H9 (cell line): ENCODE measurements around the gene CFAP97D1. TPM values are rescaled to one million over a fixed set of nuclear protein-coding genes. Genes with fewer than 3 reads are reported as not detected.

Source experiments
- DNase-seq: peaks from one replicate; pipeline ENCODE4 v3.0.0-alpha.2; 2017
- H2AFZ ChIP-seq: one replicate; pipeline ENCODE4 v1.6.1; 2013; ENCODE audit warnings: mild to moderate bottlenecking, low read length, control low read depth, moderate library complexity
- H2AK5ac ChIP-seq: 2 replicates; pipeline ENCODE4 v1.6.1; 2013; ENCODE audit warnings: low read length, control low read depth, mixed read lengths; ENCODE audit not compliant: insufficient read length
- H2BK120ac ChIP-seq: one replicate; pipeline ENCODE4 v1.6.1; 2013; ENCODE audit warnings: low read depth, mild to moderate bottlenecking, low read length, control low read depth, inconsistent platforms; ENCODE audit not compliant: poor library complexity, severe bottlenecking
- H2BK12ac ChIP-seq: 2 replicates; pipeline ENCODE4 v1.6.1; 2013; ENCODE audit warnings: low read length, control low read depth, mixed read lengths, low read depth; ENCODE audit not compliant: insufficient read length
- H2BK15ac ChIP-seq: 2 replicates; pipeline ENCODE4 v1.6.1; 2013; ENCODE audit warnings: low read depth, low read length, control low read depth
- H2BK20ac ChIP-seq: one replicate; pipeline ENCODE4 v1.6.1; 2013; ENCODE audit warnings: low read depth, mild to moderate bottlenecking, low read length, control low read depth, inconsistent platforms; ENCODE audit not compliant: poor library complexity, severe bottlenecking
- H2BK5ac ChIP-seq: 2 replicates; pipeline ENCODE4 v1.6.1; 2013; ENCODE audit warnings: low read length, control low read depth, mixed read lengths; ENCODE audit not compliant: insufficient read length
- H3K14ac ChIP-seq: 2 replicates; pipeline ENCODE4 v1.6.1; 2013; ENCODE audit warnings: low read length, control low read depth; ENCODE audit not compliant: insufficient read depth
- H3K18ac ChIP-seq: 2 replicates; pipeline ENCODE4 v1.6.1; 2013; ENCODE audit warnings: low read depth, mild to moderate bottlenecking, mixed read lengths, low read length, control low read depth; ENCODE audit not compliant: insufficient read length
- H3K23ac ChIP-seq: 2 replicates; pipeline ENCODE4 v1.6.1; 2013; ENCODE audit warnings: low read length, control low read depth, mixed read lengths, low read depth; ENCODE audit not compliant: insufficient read length
- H3K23me2 ChIP-seq: 2 replicates; pipeline ENCODE4 v1.6.1; 2013; ENCODE audit warnings: low read depth, mild to moderate bottlenecking, mixed read lengths, low read length, control low read depth; ENCODE audit not compliant: insufficient read length, poor library complexity, severe bottlenecking
- H3K27ac ChIP-seq: 2 replicates; pipeline ENCODE4 v1.5.1; 2013; ENCODE audit warnings: low read length, control low read depth, mixed read lengths, low read depth; ENCODE audit not compliant: insufficient read length
- H3K27me3 ChIP-seq: 2 replicates; pipeline ENCODE4 v1.6.1; 2013; ENCODE audit warnings: low read length, control low read depth, inconsistent platforms; ENCODE audit not compliant: insufficient read depth
- H3K4ac ChIP-seq: 2 replicates; pipeline ENCODE4 v1.6.1; 2013; ENCODE audit warnings: low read depth, mild to moderate bottlenecking, control low read depth, inconsistent platforms, low read length, moderate library complexity
- H3K4me1 ChIP-seq: 2 replicates; pipeline ENCODE4 v1.6.1; 2013; ENCODE audit warnings: low read length, control low read depth, inconsistent platforms; ENCODE audit not compliant: insufficient read depth
- H3K4me2 ChIP-seq: 2 replicates; pipeline ENCODE4 v1.6.1; 2013; ENCODE audit warnings: low read length, control low read depth, mixed read lengths; ENCODE audit not compliant: insufficient read length, insufficient read depth
- H3K56ac ChIP-seq: 2 replicates; pipeline ENCODE4 v1.6.1; 2013; ENCODE audit warnings: low read depth, mild to moderate bottlenecking, mixed read lengths, low read length, control low read depth; ENCODE audit not compliant: insufficient read length
- H3K79me1 ChIP-seq: 2 replicates; pipeline ENCODE4 v1.6.1; 2013; ENCODE audit warnings: low read depth, mild to moderate bottlenecking, moderate library complexity, low read length, control low read depth, inconsistent platforms; ENCODE audit not compliant: insufficient read depth, poor library complexity, severe bottlenecking
- H3K79me2 ChIP-seq: 2 replicates; pipeline ENCODE4 v1.6.1; 2013; ENCODE audit warnings: low read length, control low read depth, inconsistent platforms; ENCODE audit not compliant: insufficient read depth
- H3K9ac ChIP-seq: 2 replicates; pipeline ENCODE4 v1.6.1; 2013; ENCODE audit warnings: low read length, control low read depth, mixed read lengths; ENCODE audit not compliant: insufficient read length; ENCODE audit errors: extremely low read depth
- H3K9me3 ChIP-seq: one replicate; pipeline ENCODE4 v1.6.1; 2013; ENCODE audit warnings: low read depth, low read length, inconsistent platforms; ENCODE audit not compliant: control insufficient read depth
- H3T11ph ChIP-seq: one replicate; pipeline ENCODE4 v1.6.1; 2013; ENCODE audit warnings: mild to moderate bottlenecking, low read length, control low read depth, inconsistent platforms
- H4K20me1 ChIP-seq: one replicate; pipeline ENCODE4 v1.6.1; 2013; ENCODE audit not compliant: control insufficient read depth, insufficient read length, insufficient read depth
- H4K5ac ChIP-seq: 2 replicates; pipeline ENCODE4 v1.6.1; 2013; ENCODE audit warnings: low read depth, mild to moderate bottlenecking, mixed read lengths, low read length, control low read depth; ENCODE audit not compliant: insufficient read length
- H4K8ac ChIP-seq: replicated peaks from 2 replicates; pipeline ENCODE4 v1.6.1; 2013; ENCODE audit warnings: low read length, control low read depth, mixed read lengths, low read depth; ENCODE audit not compliant: insufficient read length
- H4K91ac ChIP-seq: 2 replicates; pipeline ENCODE4 v1.6.1; 2013; ENCODE audit warnings: low read depth, mild to moderate bottlenecking, moderate library complexity, mixed read lengths, low read length, control low read depth; ENCODE audit not compliant: insufficient read length
- H3K27ac Mint-ChIP-seq, 3 experiments: 2 replicates in 2 of 3; 3 replicates in 1 of 3; pipeline ENCODE4 v1.8.0; 2020 to 2021; ENCODE audit warnings: mixed read lengths in 3 of 3, mild to moderate bottlenecking in 1 of 3, moderate library complexity in 1 of 3
- H3K27me3 Mint-ChIP-seq: 2 replicates; pipeline ENCODE4 v1.8.0; 2021; ENCODE audit warnings: low read depth, mild to moderate bottlenecking, moderate library complexity, mixed read lengths
- H3K36me3 Mint-ChIP-seq, 3 experiments: 2 replicates in 2 of 3; 3 replicates in 1 of 3; pipeline ENCODE4 v1.8.0; 2020 to 2021; ENCODE audit warnings: low read depth in 3 of 3, mixed read lengths in 3 of 3; ENCODE audit not compliant: insufficient read depth in 1 of 3
- H3K4me1 Mint-ChIP-seq, 2 experiments: 2 replicates each; pipeline ENCODE4 v1.8.0; 2020; ENCODE audit warnings: mixed read lengths in 2 of 2
- H3K4me3 Mint-ChIP-seq, 2 experiments: 2 replicates in 1 of 2; 3 replicates in 1 of 2; pipeline ENCODE4 v1.8.0; 2020 to 2021; ENCODE audit warnings: mild to moderate bottlenecking in 2 of 2, mixed read lengths in 2 of 2, moderate library complexity in 1 of 2
- H3K9me3 Mint-ChIP-seq, 2 experiments: 2 replicates in 1 of 2; 3 replicates in 1 of 2; pipeline ENCODE4 v1.8.0; 2020; ENCODE audit warnings: mild to moderate bottlenecking in 2 of 2, mixed read lengths in 2 of 2, moderate library complexity in 1 of 2
- WGBS: extraction: QIAGEN DNeasy Blood & Tissue Kit; methylation state at CpG from one replicate; pipeline ENCODE4 v1.1.7; 2013; ENCODE audit warnings: missing lambda C conversion rate, low lambda C conversion rate, mixed read lengths; ENCODE audit not compliant: insufficient read length; ENCODE audit errors: extremely low coverage; 5-methylcytosine and 5-hydroxymethylcytosine counted together
- total RNA-seq: library from RNA; stranded (reverse); gene quantifications from 2 replicates; pipeline ENCODE4 v1.2.1, GENCODE V29; 2021
- TF ChIP-seq, protein P1 (sequence below): fragments of 200-600 bp; sonication (generic); conservative IDR thresholded peaks from 3 replicates; pipeline ENCODE4 v1.8.0; 2021; ENCODE audit warnings: antibody characterized with exemption, mild to moderate bottlenecking

CFAP97D1 gene
- total RNA-seq, 1 experiment from 2014 or later = not detected

GRCh38 chr17:43740541-43740940 lies 39.7 kb upstream of the CFAP97D1 start:
- Histone ChIP-seq H3K4me1 (no peaks in the 10 kb centered on the region), H3K4me2 (no peak overlapping the region), H3K79me2 (no peaks in the 10 kb centered on the region), H2BK15ac (no peak overlapping the region), H3K27me3 (no peaks in the 10 kb centered on the region), H3K79me1 (no peaks in the 10 kb centered on the region), H2AK5ac (no peak overlapping the region), H3K18ac (no peak overlapping the region), H3K4ac (no peak overlapping the region), H3K14ac (no peak overlapping the region), H2BK5ac (no peak overlapping the region), H2BK12ac (no peak overlapping the region), H4K20me1 (no peaks in the 10 kb centered on the region), H4K5ac (no peak overlapping the region), H3K23me2 (no peaks in the 10 kb centered on the region), H4K91ac (no peak overlapping the region), H3K9me3 (no peaks in the 10 kb centered on the region), H4K8ac (no peak overlapping the region), H2AFZ (no peak overlapping the region), H3K56ac (no peak overlapping the region), H3K27ac (no peak overlapping the region), H2BK120ac (no peak overlapping the region), H3K9ac (no peak overlapping the region), H2BK20ac (no peak overlapping the region), H3T11ph (no peak overlapping the region), H3K23ac (no peak overlapping the region)
- Mint-ChIP-seq H3K4me3 (no peak overlapping the region), H3K36me3 (peaks cover 0 to 4% (median 0%) of the 10 kb centered on the region in 3 experiments; a peak in 1 of 7 replicates), H3K4me1 (peaks cover 36 to 38% of the 10 kb centered on the region in 2 experiments), H3K27ac (peak overlapping the region in 1 of 3 experiments; percentile 69; a peak in 2 of 7 replicates), H3K9me3 (peaks cover 3 to 8% of the 10 kb centered on the region in 2 experiments; a peak in 4 of 5 replicates), H3K27me3 (peaks cover 8% of the 10 kb centered on the region)
- TF ChIP-seq, protein P1, sequence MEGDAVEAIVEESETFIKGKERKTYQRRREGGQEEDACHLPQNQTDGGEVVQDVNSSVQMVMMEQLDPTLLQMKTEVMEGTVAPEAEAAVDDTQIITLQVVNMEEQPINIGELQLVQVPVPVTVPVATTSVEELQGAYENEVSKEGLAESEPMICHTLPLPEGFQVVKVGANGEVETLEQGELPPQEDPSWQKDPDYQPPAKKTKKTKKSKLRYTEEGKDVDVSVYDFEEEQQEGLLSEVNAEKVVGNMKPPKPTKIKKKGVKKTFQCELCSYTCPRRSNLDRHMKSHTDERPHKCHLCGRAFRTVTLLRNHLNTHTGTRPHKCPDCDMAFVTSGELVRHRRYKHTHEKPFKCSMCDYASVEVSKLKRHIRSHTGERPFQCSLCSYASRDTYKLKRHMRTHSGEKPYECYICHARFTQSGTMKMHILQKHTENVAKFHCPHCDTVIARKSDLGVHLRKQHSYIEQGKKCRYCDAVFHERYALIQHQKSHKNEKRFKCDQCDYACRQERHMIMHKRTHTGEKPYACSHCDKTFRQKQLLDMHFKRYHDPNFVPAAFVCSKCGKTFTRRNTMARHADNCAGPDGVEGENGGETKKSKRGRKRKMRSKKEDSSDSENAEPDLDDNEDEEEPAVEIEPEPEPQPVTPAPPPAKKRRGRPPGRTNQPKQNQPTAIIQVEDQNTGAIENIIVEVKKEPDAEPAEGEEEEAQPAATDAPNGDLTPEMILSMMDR = no peak
- no CpG with 5 or more reads among the region's 4 CpGs for WGBS
- no peak for DNase-seq
